GM21825 (cell line): ENCODE results near the gene PPM1H.

Source experiments
- ATAC-seq: cut with Tn5 transposase; IDR thresholded peaks from one replicate; pipeline ENCODE4 v1.9.1; 2021; ENCODE audit warnings: mild to moderate bottlenecking, moderate library complexity; ENCODE audit not compliant: unreplicated experiment

PPM1H gene

GRCh38 chr12:62876938-62877548 lies 57.9 kb downstream of the PPM1H start:
- no peak for ATAC-seq

DNA sequence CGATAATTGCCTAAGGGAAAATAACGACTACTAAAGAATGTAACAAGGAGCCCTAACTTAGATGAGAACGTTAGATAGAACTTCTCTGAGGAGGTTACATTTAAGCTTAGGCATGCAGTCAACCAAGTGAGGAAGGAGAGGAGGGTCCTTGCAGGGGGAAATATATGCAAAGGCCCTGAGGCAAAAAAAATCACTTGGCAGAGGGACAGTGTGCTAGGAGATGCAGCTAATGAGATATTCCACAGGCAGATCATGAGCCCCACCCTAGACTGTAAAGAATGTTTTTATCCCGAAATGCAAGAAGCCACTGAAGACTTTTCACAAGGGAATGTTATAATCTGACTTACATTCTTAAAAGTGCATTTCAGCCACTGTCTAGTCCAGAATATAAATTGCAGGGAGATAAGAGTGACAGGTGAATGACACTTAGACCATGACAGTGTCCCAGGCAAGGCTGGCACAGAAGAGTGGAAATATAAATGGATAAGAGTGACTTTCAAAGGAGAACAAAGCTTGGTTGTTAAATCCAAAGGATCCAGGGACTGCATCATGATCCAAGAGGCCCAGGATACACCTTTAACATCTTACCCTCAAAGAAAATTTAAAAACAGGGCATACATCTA lies 61.0 kb downstream of the PPM1H start:
- no peak for ATAC-seq

- ATAC-seq = no peak
Measured at GRCh38 chr12:62873116-62873825, 61.7 kb downstream of the PPM1H start.

- ATAC-seq = no peak
Measured at GRCh38 chr12:62868820-62869219, 66.1 kb downstream of the PPM1H start.

DNA sequence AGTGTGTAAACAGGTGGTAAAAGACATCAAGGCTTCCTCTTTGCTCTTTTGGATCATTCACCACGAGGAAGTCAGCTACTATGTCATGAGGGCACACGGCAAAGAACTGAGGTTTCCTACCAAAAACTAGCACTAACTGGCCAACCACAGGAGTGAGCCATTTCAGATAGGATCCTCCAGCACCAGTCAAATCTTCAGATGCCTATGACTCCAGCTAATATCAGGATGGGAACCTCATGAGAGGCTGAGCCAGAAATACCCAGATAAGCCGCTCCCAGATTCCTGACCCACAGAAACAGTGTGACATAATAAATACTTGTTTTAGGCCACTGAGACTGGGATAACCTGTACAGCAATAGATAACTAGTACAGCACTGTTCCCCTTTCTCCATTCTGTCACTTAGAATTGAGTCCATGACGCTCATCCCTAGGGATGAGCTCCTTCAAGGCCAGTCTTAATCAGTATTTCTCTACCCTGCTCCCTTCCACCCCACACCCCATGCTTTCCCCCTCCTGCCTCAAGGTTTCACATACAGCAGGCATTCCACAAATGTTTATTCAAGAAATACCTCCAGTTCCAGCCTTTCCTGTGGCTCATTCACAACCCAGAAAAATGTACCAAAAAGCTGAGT lies 68.4 kb downstream of the PPM1H start:
- ATAC-seq = no peak

DNA sequence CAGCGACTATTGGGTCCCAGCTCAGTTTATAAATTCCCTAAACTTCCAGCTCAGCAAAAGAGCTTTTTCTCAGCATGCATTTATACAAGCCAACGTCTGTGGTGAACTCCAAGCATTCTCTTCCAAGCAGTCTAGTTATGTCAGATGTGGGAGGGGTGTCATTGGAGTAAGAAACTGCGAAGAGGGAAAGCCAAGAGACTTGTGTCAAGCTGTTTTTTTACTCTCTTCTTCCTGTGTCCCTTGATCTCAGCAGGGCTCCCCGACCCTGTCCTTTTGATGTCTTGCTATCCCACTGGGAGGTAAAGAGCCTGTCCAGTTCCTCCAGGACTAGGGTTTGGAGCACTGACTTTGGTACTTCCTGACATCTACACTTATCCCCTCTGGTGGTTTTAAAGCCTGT lies 69.0 kb downstream of the PPM1H start:
- ATAC-seq = no peak

DNA sequence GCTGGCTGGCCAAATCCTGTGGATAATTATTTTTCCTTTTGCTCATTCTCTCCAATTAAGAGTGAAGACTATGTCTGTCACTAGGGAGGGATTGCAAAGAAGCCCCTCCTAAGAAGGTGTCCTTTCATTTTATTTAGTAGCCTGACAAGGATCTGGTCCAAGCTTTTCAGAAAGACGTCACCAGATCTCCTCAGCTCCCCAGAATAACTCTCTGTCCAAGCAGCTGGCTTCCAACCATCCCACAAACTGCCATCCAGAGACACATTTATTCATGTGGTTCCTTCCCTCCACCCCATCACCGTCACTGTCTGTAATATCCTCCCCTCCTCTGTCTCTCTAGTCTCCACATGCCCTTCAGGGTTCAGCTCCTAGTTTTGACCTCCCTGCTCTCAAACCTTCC lies 69.9 kb downstream of the PPM1H start:
- ATAC-seq = no peak

DNA sequence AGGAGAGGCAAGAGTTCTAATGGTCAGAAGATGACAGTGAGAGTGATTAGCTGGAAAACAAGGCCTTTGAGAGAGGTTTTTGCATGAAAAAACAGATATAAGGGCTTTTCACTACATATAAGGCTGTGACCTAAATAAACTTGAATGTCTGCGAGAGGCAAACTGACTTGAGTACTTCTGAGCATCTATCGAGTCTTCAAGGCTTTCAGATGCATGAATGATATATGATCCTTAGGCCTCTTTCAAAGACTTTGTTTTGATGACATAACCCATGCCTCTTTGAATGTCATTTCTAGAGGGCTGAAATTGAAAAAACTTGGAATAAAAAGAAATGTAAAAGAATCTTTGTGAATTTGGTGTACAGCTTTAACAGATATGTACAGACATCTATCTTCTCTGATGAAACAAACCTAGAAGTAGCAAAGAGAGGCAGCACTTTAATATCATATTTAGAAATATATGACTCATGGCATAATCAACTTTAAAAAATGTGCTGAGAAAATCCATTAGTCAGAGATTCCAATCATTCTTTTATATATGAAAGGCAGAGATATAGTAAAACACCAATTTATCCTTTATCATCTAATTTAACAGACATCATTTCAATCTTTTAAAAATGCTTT lies 72.6 kb downstream of the PPM1H start:
- ATAC-seq = no peak

GRCh38 chr12:62861586-62861985 lies 73.4 kb downstream of the PPM1H start:
- no peak for ATAC-seq

DNA sequence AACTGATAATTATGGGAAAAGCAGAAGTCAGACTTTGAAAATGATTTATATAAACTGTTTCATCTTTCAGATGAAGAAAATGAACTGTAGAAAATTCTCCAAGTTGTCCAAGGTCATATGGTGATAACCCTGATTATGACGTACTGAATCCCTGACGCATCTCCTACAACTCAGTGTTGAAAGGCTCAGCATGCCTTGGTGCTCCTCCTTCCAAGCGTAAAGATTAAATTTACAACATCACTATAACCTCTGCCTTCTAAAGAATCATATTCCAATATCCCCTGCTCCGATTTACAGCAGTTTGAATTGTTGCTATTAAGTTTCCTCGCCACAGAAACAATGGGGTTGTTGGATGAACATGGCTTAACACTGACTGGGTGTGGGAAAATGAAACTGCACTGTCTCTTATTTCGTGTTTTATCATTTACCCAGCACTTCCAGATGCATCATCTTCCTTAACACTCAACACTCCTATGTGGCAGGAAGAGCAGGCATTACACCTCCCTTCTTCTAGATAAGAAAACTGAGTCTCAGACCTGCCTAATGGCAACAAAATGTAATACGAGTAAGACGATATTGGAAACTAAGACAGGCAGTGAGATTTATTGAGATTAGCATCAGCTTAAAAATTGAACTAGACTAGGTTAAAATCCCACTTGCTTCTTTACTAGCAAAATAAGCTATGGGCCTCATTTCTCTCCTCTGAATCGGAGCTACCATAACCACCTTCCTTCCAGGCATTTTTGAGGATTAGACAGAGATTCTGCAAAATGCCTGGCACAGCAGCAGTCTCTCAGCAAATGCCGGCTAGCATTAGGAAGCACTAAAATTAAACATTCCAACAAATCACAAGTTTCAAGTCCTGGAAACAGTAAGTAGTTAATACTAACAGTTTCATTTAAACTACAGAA lies 74.2 kb downstream of the PPM1H start:
- ATAC-seq = no peak

DNA sequence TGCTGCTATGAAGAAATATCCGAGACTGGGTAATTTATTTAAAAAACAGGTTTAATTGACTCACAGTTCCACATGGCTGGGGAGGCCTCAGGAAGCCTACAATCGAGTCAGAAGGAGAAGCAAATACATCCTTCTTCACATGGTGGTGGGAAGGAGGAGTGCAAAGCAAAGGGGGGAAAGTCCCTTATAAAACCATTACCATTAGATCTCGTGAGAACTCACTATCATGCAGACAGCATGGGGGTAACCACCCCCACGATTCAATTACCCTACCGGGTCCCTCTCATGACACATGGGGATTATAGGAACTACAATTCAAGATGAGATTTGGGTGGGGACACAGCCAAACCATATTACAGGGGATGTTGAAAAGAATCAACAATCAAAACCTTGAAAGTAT lies 74.9 kb downstream of the PPM1H start:
- ATAC-seq = no peak

- ATAC-seq = no peak
Measured at GRCh38 chr12:62859321-62859737, 75.6 kb downstream of the PPM1H start.

DNA sequence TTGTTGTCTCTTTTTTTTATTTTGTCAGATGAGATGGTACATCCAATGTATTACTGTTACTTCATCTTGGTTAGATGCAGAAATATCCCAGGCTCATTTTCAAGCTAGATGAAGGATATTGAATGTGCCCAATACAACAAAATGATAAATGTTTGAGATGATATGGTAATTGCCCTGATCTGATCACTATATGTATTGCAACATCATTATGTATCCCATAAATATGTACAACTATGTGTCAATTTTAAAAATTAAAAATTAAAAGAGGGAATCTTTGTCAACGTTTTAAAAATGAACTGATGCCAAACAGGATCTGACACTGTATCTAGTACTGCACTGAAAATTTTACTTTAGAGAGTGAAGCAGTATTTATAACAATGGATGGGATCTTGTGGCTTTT lies 78.5 kb downstream of the PPM1H start:
- no peak for ATAC-seq

DNA sequence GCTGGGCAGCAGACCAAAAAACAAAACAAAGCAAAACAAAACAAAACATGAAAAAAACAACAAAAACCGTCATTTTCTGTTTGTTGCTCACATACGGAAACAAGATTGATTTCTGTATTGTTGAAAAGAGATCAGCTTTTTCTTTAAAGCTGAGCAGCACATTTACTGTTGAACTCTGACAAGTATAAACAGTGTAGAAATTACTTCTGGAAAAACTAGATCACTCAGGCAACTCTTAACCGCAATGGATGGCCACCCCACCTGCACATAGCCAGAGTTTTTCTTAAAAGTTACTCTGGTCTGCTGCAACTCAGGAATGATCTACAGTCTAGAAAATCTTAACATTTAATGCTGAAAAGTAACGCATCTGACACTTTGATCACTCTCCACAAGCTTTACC lies 80.9 kb downstream of the PPM1H start:
- ATAC-seq = no peak

DNA sequence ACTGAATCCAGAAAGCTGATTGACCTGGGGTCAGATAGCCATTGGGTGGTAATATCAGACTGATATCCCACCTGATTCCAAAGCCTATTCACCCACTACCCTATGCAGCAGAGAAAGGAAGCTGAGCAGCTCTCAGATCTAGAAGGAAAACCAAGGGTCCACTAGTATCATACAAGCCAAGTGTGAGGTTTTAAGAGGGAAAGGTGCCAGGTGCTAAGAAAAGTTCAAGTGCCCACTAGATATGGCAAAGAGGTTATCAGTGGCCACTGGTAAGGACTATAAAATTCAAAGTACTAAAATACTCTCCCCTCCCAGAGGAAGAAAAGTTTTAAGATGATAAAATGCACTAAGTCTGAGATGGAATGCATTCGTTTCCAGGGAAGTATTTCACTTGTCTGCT lies 85.6 kb downstream of the PPM1H start:
- no peak for ATAC-seq

DNA sequence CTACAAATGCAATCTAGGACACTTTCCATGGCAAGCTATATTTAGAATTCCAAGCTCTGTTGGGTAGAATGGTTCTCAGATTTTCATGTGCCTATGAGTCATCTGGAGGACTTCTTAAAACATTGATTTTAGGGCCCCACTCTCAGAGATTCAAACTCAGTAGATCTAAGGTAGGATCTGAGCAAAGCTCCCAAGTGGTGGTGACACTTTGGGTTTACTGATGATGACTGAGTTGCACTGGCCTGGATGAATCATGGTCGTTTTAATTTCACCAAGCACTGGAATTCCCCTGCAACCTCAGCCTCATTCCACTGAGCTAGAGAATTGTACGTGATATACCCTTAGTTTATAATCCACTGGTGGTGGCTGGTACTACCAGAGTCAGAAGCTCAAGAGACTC lies 86.5 kb downstream of the PPM1H start:
- no peak for ATAC-seq

DNA sequence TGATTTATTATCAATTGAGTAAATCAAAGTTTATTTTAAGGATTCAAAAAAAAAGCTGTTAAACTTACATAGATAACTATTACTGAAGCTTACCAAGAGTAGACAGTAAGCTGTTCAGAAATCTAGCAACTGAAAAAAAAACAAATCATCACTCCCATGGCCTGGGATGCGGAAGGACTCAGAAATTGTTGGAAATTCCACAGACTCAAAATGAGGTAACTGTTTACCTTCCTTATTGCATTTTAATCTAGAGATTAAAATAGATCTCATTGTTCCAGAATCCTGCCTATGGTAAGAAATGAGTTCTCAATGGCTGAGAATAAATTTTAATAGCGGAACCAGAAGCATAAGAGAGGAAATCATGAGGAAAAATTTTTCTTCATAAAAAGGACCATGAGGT lies 87.2 kb downstream of the PPM1H start:
- ATAC-seq = no peak

DNA sequence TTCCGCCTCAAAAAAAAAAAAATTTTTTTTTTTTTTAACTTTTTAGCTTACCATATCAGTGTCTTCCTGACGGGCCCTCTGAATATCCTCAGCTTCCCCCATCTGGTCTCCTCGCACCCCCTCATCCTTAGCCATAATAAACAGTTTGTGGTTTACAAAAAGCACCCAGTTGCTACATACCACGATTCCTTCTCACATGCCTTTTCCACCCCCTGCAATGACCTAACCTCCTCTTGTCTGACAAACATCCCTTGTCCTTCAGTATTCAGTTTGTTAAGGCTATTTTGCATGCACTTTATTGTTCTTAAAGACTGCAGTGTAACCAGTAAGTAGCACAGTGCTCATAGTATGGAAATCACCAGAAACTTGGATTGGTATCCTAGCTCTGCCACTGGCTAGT lies 88.5 kb downstream of the PPM1H start:
- no peak for ATAC-seq

DNA sequence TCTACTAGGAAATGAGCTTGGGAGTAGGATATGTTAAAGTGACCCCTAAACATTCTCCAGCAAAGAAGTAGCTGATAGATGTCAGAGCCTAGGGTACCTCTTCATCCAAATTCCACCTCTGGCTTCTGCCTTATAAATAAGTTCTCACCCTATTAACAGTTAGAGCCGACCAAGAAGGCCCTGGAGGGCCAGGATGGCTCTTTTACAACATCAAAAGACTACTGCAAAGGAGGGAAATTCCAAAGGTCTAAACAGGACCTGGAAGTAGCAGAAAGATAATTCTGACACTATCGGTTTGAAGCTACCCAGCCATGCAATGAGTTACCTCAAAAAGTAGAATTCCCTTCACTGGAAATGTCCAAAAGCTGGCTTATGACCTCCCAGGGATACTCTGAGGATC lies 90.0 kb downstream of the PPM1H start:
- ATAC-seq = no peak

DNA sequence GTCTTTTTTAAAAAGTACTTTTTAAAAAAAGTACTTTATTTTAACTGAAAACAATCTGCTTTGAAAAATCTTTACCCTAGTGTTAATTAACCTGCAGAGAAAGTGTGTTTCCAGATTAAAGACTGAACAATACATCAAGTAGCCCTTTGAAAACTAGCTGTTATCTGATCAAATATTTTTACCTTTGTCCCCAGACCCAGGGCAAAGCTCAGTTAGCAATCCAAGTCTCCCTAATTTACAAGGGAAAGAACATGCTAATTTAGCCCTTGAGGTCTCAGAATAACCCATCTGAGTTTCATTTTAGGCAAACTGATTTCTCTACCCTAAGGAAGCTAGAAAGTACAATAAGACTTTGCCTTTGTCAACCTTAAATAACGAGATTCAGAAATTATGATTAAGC lies 91.2 kb downstream of the PPM1H start:
- no peak for ATAC-seq

GRCh38 chr12:62841846-62842245 lies 93.1 kb downstream of the PPM1H start:
- ATAC-seq = no peak
